Spleen (tissue), 7 donors: ENCODE data around the gene GRIK3.
"Not testable (repeated sequence)": the region's sequence is repeated elsewhere in the genome, so short reads cannot be mapped to it uniquely, and the experiment has no call there.

ENCODE experiments used
- POLR2A ChIP-seq, 3 donors: fragments of 450-650 bp; IDR thresholded peaks; one replicate each; pipeline ENCODE4 v1.5.1; 2017; ENCODE audit warnings: antibody characterized with exemption in 3 of 3, mild to moderate bottlenecking in 1 of 3
- POLR2AphosphoS5 ChIP-seq, 3 donors: sonication (generic); formaldehyde crosslinking; IDR thresholded peaks; one replicate each; pipeline ENCODE4 v1.5.1; 2017; ENCODE audit warnings: antibody characterized with exemption in 3 of 3
- TF ChIP-seq, protein P1 (sequence below), 11 experiments: fragments of 200-600 bp in 7 of 11; fragments of 450-650 bp in 4 of 11; sonication (generic) in 4 of 11; IDR thresholded peaks in 8 of 11; conservative IDR thresholded peaks in 3 of 11; 1 replicate in 7 of 11; 2 replicates in 4 of 11; pipeline versions ENCODE4 v1.4.0 to v1.8.0; 2016 to 2021; ENCODE audit warnings: antibody characterized with exemption in 11 of 11, inconsistent platforms in 4 of 11, mild to moderate bottlenecking in 1 of 11
- donor health status: DM: no; HTN: no; CAD: no; lungs with moderate emphysema.
- donor health status: DM: no; HTN: no; CAD: no.
- donor health status: DM: no; HTN: no; CAD: no.

DNA sequence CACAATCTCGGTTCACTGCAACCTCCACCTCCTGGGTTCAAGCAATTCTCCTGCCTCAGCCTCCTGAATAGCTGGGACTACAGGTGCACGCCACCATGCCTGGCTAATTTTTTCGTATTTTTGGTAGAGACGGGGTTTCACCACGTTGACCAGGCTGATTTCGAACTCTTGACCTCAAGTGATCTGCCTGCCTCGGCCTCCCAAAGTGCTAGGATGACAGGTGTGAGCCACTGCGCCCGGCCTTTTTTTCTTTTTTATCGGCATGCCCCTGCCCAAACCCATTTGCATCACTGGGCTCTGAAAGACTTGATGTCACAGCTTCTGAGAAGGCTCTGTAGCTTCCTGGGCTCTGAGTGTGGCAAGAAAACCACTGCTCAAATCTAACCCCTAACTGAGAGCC lies 125.0 kb downstream of the GRIK3 start:
- TF ChIP-seq, protein P1, sequence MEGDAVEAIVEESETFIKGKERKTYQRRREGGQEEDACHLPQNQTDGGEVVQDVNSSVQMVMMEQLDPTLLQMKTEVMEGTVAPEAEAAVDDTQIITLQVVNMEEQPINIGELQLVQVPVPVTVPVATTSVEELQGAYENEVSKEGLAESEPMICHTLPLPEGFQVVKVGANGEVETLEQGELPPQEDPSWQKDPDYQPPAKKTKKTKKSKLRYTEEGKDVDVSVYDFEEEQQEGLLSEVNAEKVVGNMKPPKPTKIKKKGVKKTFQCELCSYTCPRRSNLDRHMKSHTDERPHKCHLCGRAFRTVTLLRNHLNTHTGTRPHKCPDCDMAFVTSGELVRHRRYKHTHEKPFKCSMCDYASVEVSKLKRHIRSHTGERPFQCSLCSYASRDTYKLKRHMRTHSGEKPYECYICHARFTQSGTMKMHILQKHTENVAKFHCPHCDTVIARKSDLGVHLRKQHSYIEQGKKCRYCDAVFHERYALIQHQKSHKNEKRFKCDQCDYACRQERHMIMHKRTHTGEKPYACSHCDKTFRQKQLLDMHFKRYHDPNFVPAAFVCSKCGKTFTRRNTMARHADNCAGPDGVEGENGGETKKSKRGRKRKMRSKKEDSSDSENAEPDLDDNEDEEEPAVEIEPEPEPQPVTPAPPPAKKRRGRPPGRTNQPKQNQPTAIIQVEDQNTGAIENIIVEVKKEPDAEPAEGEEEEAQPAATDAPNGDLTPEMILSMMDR (IDR thresholded peaks at IDR 0.05 in 8 of 11, conservative IDR thresholded peaks at IDR 0.05 in 3 of 11), result not testable (repeated sequence)
- not testable (repeated sequence) for TF ChIP-seq POLR2A, POLR2AphosphoS5 (IDR thresholded peaks at IDR 0.05)
